GM19397 (cell line): Measurements from ENCODE around the gene GBA3.

Experiments used
- ATAC-seq: cut with Tn5 transposase; IDR thresholded peaks from one replicate; pipeline ENCODE4 v1.9.1; 2021; ENCODE audit warnings: mild to moderate bottlenecking, moderate library complexity; ENCODE audit not compliant: unreplicated experiment

Gene GBA3

DNA sequence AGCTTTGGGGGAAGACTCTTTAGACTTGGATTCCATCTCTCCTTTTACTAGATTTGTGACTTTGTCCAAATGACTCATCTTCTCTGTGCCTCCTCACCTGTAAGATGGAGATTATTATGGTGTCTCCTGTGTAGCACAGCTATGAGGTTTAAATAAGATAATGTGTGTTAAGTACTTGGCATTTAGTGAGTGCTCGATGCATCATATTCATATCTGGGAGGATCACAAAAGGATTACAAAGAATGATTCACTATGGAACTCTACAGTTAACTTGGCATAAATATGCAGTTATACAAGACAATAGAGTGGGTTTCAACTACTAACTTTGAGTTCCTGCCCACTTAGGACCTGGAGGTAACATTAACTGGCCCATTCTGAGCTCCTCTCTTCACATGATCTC, 2.3 kb downstream of the GBA3 start:
- ATAC-seq: no peak

GRCh38 chr4:22695917-22696316, 3.2 kb downstream of the GBA3 start:
- ATAC-seq: no peak

DNA sequence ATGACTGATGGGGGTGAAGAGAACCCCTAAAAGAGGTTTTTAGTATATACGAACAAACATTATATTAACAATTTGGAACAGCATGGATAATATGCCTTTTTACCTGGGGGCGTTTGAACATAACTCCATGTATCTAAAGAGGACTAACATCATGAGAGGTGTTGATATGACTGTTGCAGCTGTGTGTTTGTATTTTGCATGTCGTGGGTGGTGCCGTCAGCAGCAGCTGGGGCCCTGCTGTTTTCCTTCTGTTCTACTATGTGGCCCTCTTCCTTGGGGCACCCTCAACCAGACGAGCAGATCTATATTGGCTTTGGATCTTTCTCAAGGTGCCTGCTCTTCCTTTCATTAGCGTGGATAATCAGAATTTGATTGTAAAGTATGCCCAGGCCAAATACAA, 11.2 kb downstream of the GBA3 start:
- no peak for ATAC-seq

- ATAC-seq: no peak
Observed at GRCh38 chr4:22707390-22707789, 14.7 kb downstream of the GBA3 start.

DNA sequence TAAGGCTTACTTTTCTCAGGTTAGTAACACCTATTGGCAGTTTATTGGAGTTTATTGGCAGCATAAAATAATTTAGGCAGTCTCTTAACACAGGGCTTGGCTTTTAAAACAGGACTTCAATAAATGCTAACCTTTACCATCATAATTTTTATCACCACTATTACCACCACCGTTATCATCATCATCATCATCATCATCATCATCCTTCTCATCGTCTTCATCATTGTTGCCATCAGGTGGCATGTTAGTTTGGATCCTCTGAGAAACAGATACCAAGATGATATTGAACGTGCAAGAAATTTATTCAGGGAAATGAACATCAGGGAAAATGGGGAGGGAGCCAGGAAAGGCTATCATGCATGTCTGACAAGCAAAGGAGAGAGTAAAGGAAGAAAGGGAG, 16.2 kb downstream of the GBA3 start:
- no peak for ATAC-seq

DNA sequence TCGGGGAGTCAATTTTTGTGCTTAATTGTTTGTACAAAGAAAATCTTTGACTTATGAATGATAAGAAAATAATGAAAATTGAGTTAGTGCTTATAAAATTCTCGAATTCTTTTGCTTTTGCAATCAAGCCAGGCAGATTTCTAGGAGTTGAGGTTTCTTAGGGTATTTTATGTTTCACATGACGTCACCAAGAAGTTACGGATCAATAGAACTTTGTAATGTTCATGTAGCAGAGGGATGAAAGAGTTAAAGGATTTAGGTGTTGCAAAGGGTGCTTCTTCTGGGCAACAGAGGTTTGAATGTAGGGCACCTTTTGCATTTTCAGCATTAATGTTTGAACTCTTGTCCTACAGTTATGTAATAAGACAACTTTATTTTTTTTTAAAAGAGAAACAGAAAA, 19.4 kb downstream of the GBA3 start:
- no peak for ATAC-seq

DNA sequence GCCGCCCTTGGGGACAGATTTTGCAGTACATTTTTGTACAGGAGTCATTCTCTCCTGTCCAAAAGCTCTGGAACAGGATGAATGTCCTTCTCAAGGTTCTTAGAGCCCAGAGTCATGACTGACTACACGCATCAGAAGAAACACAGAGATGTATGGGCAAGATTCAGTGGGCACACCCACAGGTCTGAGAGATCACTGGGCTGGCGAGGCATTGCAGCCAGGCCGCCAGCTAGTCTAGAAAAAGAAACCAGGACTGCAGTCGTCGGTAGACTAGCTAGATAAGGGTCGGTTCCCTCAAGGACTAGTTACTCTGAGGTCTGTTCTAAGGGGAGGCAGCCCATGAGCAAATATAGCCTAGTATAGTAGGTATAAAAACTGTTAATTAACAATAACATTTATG, 19.8 kb downstream of the GBA3 start:
- no peak for ATAC-seq

DNA sequence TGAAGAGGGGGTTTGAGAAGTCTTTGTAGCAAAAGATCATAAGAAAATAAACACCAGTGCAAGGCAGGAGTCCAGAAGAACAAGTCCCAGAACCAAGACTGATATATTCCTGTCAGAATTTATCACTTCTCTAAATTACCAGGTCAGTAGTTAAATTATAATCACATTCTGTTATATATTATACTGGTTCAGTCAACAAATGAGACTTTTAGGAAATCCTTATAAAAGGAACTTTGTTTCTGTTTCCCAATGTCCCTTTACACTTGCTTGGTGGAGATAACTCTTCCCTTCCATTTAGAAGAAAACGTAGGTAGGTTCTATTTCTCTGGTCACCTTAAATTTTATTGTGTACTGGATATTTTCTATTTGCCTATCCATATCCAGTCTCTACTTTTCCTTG, 21.1 kb downstream of the GBA3 start:
- ATAC-seq: no peak

- no peak for ATAC-seq
Observed at GRCh38 chr4:22719218-22719617, 26.5 kb downstream of the GBA3 start.

DNA sequence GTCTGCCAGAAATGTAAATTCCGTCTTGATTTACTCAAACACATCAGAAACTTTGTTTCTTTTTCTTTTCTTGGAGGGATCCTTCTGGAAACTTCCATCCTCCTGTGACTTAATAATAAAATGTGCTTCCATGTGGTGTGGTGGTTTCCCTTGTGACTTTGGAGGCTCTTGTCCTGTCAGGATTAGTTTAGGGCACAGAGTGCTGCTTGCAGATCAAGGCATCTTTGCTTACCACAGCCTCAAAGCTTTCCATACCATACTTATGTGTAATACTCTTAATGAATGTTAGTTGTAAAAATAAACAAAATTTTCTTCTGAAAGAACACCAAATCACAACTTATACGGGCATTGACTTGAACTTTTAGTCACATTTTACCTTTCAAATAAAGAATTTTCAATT, 27.4 kb downstream of the GBA3 start:
- ATAC-seq: no peak

DNA sequence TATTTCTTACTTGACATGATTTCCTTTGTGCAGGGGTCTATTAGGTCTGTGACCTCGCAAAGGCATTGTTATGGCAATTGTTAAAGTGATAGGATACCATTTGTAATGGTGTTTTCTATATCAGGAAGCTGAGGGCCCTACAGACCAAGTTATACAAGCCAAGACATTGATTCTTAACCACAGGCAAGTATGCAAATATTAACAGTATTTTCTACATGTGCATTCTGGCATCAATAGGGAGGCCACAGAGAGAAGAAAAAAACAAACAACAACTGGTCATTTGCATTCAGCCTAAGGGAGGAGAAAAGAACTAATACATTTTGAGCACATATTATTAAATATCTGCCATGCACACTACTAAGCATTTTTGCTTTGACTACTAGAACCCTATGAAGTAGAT, 28.5 kb downstream of the GBA3 start:
- no peak for ATAC-seq

- ATAC-seq: no peak
Observed at GRCh38 chr4:22730021-22730420, 37.3 kb downstream of the GBA3 start.

GRCh38 chr4:22733816-22734215, 41.1 kb downstream of the GBA3 start:
- ATAC-seq: no peak

GRCh38 chr4:22736912-22737311, 44.2 kb downstream of the GBA3 start:
- no peak for ATAC-seq

DNA sequence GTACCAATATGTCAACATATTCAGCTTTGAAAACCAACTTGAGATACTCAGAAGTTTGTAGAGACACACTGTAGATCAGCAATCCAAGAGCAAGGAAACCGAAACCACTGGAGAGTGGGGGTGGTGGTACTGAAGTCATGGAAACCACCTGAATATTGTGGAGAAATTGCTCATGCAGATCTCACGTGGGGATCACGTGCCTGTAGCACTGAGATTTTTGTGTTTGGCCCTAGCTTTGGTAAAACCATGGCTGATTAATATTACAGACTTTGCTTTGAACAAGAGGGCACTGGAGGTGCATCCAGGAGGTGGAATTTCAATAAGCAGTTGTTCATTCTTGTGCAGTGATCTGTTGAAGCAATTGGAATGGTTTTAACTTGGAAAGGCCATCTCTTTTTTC, 47.2 kb downstream of the GBA3 start:
- no peak for ATAC-seq

DNA sequence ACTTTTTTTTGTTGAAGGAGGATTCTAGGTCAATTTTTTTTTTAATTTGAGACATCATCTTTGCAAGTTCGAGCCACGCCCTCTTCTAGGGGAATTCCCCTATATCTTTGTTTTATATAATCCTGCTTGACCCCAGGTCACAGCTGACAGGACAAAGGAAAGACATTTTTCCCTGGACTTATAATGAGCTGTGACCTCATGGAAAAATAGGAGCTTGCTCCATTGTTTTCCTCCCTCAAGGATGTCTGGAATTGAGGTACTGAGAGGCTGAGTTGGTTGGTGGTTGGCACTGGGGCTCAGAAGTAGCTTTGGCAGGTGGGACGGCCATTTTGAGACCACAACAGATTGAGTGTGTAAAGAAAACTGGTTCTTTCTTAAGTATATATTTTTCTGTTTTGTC, 49.0 kb downstream of the GBA3 start:
- ATAC-seq: no peak

- ATAC-seq: no peak
Observed at GRCh38 chr4:22743290-22743689, 50.6 kb downstream of the GBA3 start.

DNA sequence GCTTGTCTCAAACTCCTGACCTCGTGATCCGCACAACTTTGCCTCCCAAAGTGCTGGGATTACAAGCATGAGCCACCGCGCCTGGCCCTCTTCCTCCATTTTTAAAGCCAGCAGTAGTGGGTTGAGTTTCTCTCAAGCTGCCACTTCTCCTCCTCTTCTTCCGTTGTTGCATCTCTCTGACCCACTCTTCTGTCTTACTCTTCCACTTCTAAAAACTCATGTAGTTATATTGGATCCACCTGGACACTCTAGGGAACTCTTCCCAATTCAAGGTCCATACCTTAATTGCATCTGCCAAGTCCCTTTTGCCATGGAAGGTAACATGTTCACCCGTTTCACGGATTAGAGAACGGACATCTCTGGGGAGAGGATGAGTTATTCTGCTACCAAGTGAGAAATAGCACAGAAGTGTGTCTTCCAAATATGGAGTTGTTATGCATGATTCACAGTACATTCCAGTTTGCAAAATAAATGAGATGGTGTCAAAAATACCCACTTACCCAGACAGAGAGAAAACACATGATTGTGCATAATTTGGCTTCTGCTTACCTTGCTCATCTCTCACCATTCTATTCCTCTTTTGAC, 51.8 kb downstream of the GBA3 start:
- ATAC-seq: no peak

- ATAC-seq: no peak
Observed at GRCh38 chr4:22745234-22745633, 52.5 kb downstream of the GBA3 start.

GRCh38 chr4:22754116-22754515, 61.4 kb downstream of the GBA3 start:
- ATAC-seq: no peak

DNA sequence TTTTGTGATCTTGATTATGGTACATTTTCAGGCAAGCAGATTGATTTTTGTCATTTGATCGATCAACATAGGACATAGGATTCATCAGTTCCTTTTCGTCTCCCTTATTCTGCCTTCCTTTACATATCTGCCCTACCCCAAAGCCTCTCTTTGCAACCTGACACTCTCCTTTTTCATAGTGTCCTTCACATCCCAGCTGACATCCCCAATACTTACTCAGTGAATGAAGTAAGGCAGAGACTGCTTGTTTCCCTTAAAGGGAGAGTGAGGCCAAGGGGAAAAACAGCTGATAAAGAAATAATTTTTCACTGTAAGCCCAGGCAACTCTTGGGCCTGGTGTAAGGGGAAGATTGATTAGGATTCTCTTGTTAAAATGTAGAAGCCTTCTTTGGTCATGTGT, 69.8 kb downstream of the GBA3 start:
- ATAC-seq: no peak

DNA sequence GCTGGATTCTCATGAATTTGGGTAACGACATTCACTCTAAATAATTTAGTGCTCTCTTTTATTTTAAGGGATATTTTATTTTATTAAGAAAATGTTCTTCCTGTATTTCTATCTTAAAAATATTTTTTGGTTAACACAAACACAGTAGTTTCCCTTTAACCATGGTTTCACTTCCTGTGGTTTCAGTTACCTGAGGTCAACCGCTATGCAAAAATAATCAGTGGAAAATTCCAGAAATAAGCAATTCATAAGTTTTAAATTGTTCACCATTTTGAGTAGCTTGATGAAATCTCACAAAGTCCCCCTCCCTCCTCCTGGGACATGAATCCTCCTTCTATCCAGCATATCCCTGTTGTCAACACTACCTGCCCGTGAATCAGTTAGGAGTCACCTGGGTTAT, 71.4 kb downstream of the GBA3 start:
- ATAC-seq: no peak

DNA sequence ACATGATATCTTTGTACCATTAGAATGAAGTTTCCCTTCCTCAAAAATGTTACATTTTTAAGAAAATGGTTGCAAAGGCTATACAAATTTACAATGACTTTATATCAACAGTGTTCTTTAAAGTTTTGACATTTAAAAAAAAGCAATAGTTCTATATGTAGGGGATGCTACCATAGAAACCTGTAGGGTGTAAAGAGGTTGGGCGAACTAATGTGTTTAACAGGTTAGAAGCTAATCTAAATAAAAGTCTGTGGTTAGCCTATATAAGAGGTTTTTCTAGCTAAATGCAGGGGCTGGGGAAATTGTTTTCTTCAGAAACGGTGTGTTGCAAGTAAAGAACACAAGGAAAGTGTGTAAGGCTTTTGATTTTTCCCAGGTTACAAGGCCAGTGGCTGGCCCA, 73.3 kb downstream of the GBA3 start:
- no peak for ATAC-seq
